DND-41 (cell line): Measurements from ENCODE around the gene GSTP1.
"Not testable (repeated sequence)": the region's sequence is repeated elsewhere in the genome, so short reads cannot be mapped to it uniquely, and the experiment has no call there.

ENCODE experiments used
- ATAC-seq: fragments of 200-7000 bp; cut with Tn5 transposase; 3 replicates; pipeline ENCODE4 v1.9.1; 2021; ENCODE audit warnings: low read depth; ENCODE audit not compliant: insufficient read depth
- DNase-seq: peaks from one replicate; pipeline ENCODE4 v3.0.0-alpha.2; 2020
- H2AFZ ChIP-seq: 2 replicates; pipeline ENCODE4 v1.6.0; 2012; ENCODE audit warnings: low read depth, low read length
- H3K27ac ChIP-seq: 2 replicates; pipeline ENCODE4 v1.5.1; 2012; ENCODE audit warnings: low read length, inconsistent platforms
- H3K27me3 ChIP-seq: fragments of 200-600 bp; sonication (generic); 2 replicates; pipeline ENCODE4 v1.6.0; 2012; ENCODE audit warnings: low read length, mild to moderate bottlenecking, inconsistent platforms; ENCODE audit not compliant: insufficient read depth, poor library complexity
- H3K36me3 ChIP-seq: 2 replicates; pipeline ENCODE4 v1.5.1; 2012; ENCODE audit warnings: low read length, inconsistent platforms; ENCODE audit not compliant: insufficient read depth
- H3K4me1 ChIP-seq: 2 replicates; pipeline ENCODE4 v1.5.1; 2012; ENCODE audit warnings: mild to moderate bottlenecking, low read length; ENCODE audit not compliant: insufficient read depth
- H3K4me2 ChIP-seq: 2 replicates; pipeline ENCODE4 v1.6.0; 2012; ENCODE audit warnings: mild to moderate bottlenecking, moderate library complexity, low read length, inconsistent platforms; ENCODE audit not compliant: insufficient read depth
- H3K4me3 ChIP-seq, 2 experiments: fragments of 200-600 bp in 1 of 2; shearing (Covaris generic) in 1 of 2; 2 replicates each; pipeline ENCODE4 v1.5.1; 2012 to 2016; ENCODE audit warnings: inconsistent platforms in 2 of 2, low read length in 2 of 2, mild to moderate bottlenecking in 2 of 2, low read depth in 1 of 2, moderate library complexity in 1 of 2
- H3K79me2 ChIP-seq: 2 replicates; pipeline ENCODE4 v1.6.0; 2012; ENCODE audit warnings: low read length, inconsistent platforms; ENCODE audit not compliant: insufficient read depth
- H3K9ac ChIP-seq: 2 replicates; pipeline ENCODE4 v1.6.0; 2012; ENCODE audit warnings: low read depth, mild to moderate bottlenecking, inconsistent platforms, low read length, moderate library complexity
- H3K9me3 ChIP-seq: 2 replicates; pipeline ENCODE4 v1.5.1; 2012; ENCODE audit warnings: low read length, moderate library complexity, mild to moderate bottlenecking, inconsistent platforms; ENCODE audit not compliant: insufficient read depth, severe bottlenecking
- H4K20me1 ChIP-seq: 2 replicates; pipeline ENCODE4 v1.6.0; 2012; ENCODE audit warnings: low read length; ENCODE audit not compliant: insufficient read depth
- CTCF ChIP-seq: IDR thresholded peaks from 2 replicates; pipeline ENCODE4 v1.5.1; 2012; ENCODE audit warnings: borderline replicate concordance, low read length, moderate library complexity, mild to moderate bottlenecking; ENCODE audit not compliant: poor library complexity, severe bottlenecking; ENCODE audit errors: extremely low read depth
- EZH2 ChIP-seq: IDR thresholded peaks from 3 replicates; pipeline ENCODE4 v1.6.1; 2012; ENCODE audit warnings: borderline replicate concordance, low read depth, mild to moderate bottlenecking, moderate library complexity, low read length, inconsistent platforms; ENCODE audit not compliant: severe bottlenecking

GSTP1 gene

GRCh38 chr11:67586568-67587250 lies 3.1 kb downstream of the GSTP1 start:
- no peak overlapping the region for H3K27ac ChIP-seq
- no peak for DNase-seq
- no peak for ATAC-seq
- H3K79me2 ChIP-seq = peaks cover 39% of the 10 kb centered on the region
- peak overlapping the region; percentile 66; the same call in 1 of the 2 replicates for H3K4me2 ChIP-seq
- peaks cover 47% of the 10 kb centered on the region for H3K36me3 ChIP-seq
- no peak overlapping the region for H3K4me3 ChIP-seq
- no peaks in the 10 kb centered on the region for H3K9me3 ChIP-seq
- H3K27me3 ChIP-seq = no peaks in the 10 kb centered on the region
- TF ChIP-seq CTCF (no peak), EZH2 (no peak)
- no peak overlapping the region for H3K9ac ChIP-seq
- H4K20me1 ChIP-seq = peaks cover 31% of the 10 kb centered on the region
- H3K4me1 ChIP-seq = peaks cover 34% of the 10 kb centered on the region
- no peak overlapping the region for H2AFZ ChIP-seq

GRCh38 chr11:67588136-67588503 lies 4.5 kb downstream of the GSTP1 start:
- Histone ChIP-seq H2AFZ (no peak overlapping the region), H3K4me2 (no peak overlapping the region), H3K27me3 (no peaks in the 10 kb centered on the region), H4K20me1 (peaks cover 31% of the 10 kb centered on the region), H3K4me1 (peaks cover 23% of the 10 kb centered on the region), H3K9me3 (no peaks in the 10 kb centered on the region), H3K9ac (no peak overlapping the region), H3K79me2 (peaks cover 32% of the 10 kb centered on the region), H3K4me3 (no peak overlapping the region), H3K36me3 (peaks cover 47% of the 10 kb centered on the region), H3K27ac (no peak overlapping the region)
- no peak for ATAC-seq
- TF ChIP-seq CTCF (no peak), EZH2 (no peak)
- no peak for DNase-seq

GRCh38 chr11:67588899-67589415 lies 5.3 kb downstream of the GSTP1 start:
- ATAC-seq, H3K27me3 ChIP-seq, H3K9me3 ChIP-seq, H3K4me2 ChIP-seq, H3K9ac ChIP-seq, H3K4me3 ChIP-seq, DNase-seq, H2AFZ ChIP-seq, H3K27ac ChIP-seq: not testable (repeated sequence)
- peaks cover 23% of the 10 kb centered on the region for H3K4me1 ChIP-seq
- peaks cover 47% of the 10 kb centered on the region for H3K36me3 ChIP-seq
- H4K20me1 ChIP-seq = peaks cover 31% of the 10 kb centered on the region
- H3K79me2 ChIP-seq = peaks cover 24% of the 10 kb centered on the region

GRCh38 chr11:67592880-67593564 lies 9.4 kb downstream of the GSTP1 start:
- Histone ChIP-seq H3K36me3 (peaks cover 8% of the 10 kb centered on the region), H3K9me3 (peaks cover 2% of the 10 kb centered on the region), H3K27me3 (no peaks in the 10 kb centered on the region), H3K79me2 (no peaks in the 10 kb centered on the region), H3K4me1 (no peaks in the 10 kb centered on the region), H3K4me2 (no peak overlapping the region), H4K20me1 (no peaks in the 10 kb centered on the region; the same call in 1 of the 2 replicates), H3K27ac (no peak overlapping the region), H3K9ac (no peak overlapping the region), H2AFZ (no peak overlapping the region), H3K4me3 (no peak overlapping the region)
- ATAC-seq (no peak), DNase-seq (no peak)
- TF ChIP-seq EZH2 (no peak), CTCF (no peak)
